SK-N-MC (cell line): ENCODE data around the gene FAP.

Experiments used
- EZH2 ChIP-seq: fragments of 200-600 bp; sonication (generic); IDR thresholded peaks from one replicate; pipeline ENCODE4 v1.6.1; 2017; ENCODE audit warnings: antibody characterized with exemption
- POLR2AphosphoS5 ChIP-seq: IDR thresholded peaks from 2 replicates; pipeline ENCODE4 v1.6.1; 2012; ENCODE audit warnings: mild to moderate bottlenecking, low read depth, low read length, borderline replicate concordance

- TF ChIP-seq EZH2 (no peak), POLR2AphosphoS5 (no peak)
Observed at GRCh38 chr2:162188451-162188850, 54.8 kb downstream of the FAP start.
